Gastroesophageal sphincter (tissue), 4 donors: ENCODE data around the gene FHAD1. TPM values are rescaled to one million over a fixed set of nuclear protein-coding genes. Genes with fewer than 3 reads are reported as not detected.
"Not testable (repeated sequence)": the region's sequence is repeated elsewhere in the genome, so short reads cannot be mapped to it uniquely, and the experiment has no call there.

ENCODE experiments used
- ATAC-seq: fragments of 150-250 bp; one replicate; pipeline ENCODE4 v1.9.1; 2016; ENCODE audit warnings: mild to moderate bottlenecking, moderate library complexity
- H3K27ac ChIP-seq, 4 donors: fragments of 200-600 bp; sonication (generic) in 3 of 4; 1 replicate in 3 of 4; 2 replicates in 1 of 4; pipeline ENCODE4 v1.5.1; 2016 to 2019
- H3K27me3 ChIP-seq: fragments of 200-600 bp; sonication (generic); one replicate; pipeline ENCODE4 v1.5.1; 2019
- H3K36me3 ChIP-seq, 2 donors: fragments of 200-600 bp; sonication (generic); one replicate each; pipeline ENCODE4 v1.5.1; 2019; ENCODE audit warnings: control low read depth in 1 of 2
- H3K4me1 ChIP-seq, 3 donors: fragments of 200-600 bp; sonication (generic); 1 replicate in 2 of 3; 2 replicates in 1 of 3; pipeline ENCODE4 v1.5.1; 2016 to 2019; ENCODE audit warnings: control low read depth in 2 of 3
- H3K4me3 ChIP-seq, 2 donors: fragments of 200-600 bp; sonication (generic); one replicate each; pipeline ENCODE4 v1.5.1; 2019; ENCODE audit warnings: mild to moderate bottlenecking in 1 of 2, moderate library complexity in 1 of 2
- H3K9me3 ChIP-seq, 3 donors: fragments of 200-600 bp; sonication (generic); one replicate each; pipeline ENCODE4 v1.5.1; 2017 to 2019; ENCODE audit warnings: control low read depth in 2 of 3
- EP300 ChIP-seq: sonication (generic); formaldehyde crosslinking; IDR thresholded peaks from one replicate; pipeline ENCODE4 v1.6.1; 2017; ENCODE audit warnings: antibody characterized with exemption, mild to moderate bottlenecking
- POLR2A ChIP-seq, 2 donors: fragments of 450-650 bp; IDR thresholded peaks; one replicate each; pipeline ENCODE4 v1.6.1; 2017; ENCODE audit warnings: antibody characterized with exemption in 2 of 2, mild to moderate bottlenecking in 2 of 2, moderate library complexity in 1 of 2
- POLR2AphosphoS5 ChIP-seq: sonication (generic); formaldehyde crosslinking; IDR thresholded peaks from one replicate; pipeline ENCODE4 v1.6.1; 2017; ENCODE audit warnings: antibody characterized with exemption
- WGBS, 2 donors: methylation state at CpG; one replicate each; pipeline ENCODE4 v1.1.5; 2018; ENCODE audit warnings: low coverage in 1 of 2; 5-methylcytosine and 5-hydroxymethylcytosine counted together
- total RNA-seq, 4 donors: library from RNA; depleted of rRNA; stranded (reverse); fragments of >200 nt; gene quantifications; one replicate each; pipeline ENCODE4 v1.1.0, GENCODE V29; 2016
- TF ChIP-seq, protein P1 (sequence below), 4 experiments: fragments of 200-600 bp in 2 of 4; fragments of 450-650 bp in 2 of 4; sonication (generic) in 1 of 4; IDR thresholded peaks; one replicate each; pipeline ENCODE4 v1.5.1; 2017 to 2019; ENCODE audit warnings: antibody characterized with exemption in 4 of 4, mild to moderate bottlenecking in 2 of 4, moderate library complexity in 2 of 4

FHAD1 gene
- total RNA-seq, 4 donors from 2014 or later, result 1.1 TPM; not detected in 3

DNA sequence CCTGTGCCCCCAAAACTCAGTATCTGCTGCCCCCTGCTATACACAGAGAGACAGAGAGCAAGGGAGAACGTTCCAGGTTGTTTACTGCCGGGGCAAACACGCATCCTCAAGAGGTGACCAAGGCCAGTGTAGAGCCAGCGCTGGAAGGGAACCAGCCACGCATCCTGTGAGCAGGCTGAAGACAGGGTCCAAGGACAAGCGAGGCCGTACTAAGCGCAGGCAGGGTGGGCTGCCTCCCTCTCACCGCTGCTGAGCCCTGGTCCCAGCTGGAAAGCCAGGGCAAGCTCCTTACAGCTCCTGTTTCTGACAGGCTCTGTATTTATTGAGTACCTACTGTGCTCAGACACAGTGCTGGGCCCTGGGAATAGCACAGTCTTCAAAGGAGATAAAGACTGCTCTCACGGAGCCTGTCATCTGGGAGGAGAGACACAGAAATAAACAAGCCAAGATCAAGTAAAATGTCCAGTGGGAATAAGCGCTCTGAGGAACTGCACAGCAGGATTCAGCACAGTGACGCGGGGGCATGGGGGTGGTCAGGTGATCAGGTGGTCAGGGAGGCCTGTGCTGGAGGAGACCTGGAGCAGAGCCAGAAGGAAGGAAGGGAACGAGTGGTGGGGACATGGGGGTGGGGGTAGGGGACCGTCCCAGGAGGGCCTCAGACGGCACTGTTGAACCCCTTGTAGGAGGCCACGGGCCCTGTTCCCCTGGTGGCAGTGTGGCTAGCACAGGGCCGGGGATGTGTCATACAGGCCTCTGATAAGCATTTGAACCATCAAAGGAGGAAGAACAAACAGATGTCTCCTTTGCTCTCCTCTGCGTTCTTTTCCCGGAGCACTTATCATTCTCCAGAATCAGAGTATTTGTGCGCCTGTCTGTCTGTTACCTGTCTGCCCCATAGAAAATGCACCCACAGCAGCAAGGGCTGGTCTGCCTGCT, 124.9 kb downstream of the FHAD1 start:
- 50 to 75% methylated on average over 6 to 11 of the region's 21 CpGs for WGBS, 2 donors

DNA sequence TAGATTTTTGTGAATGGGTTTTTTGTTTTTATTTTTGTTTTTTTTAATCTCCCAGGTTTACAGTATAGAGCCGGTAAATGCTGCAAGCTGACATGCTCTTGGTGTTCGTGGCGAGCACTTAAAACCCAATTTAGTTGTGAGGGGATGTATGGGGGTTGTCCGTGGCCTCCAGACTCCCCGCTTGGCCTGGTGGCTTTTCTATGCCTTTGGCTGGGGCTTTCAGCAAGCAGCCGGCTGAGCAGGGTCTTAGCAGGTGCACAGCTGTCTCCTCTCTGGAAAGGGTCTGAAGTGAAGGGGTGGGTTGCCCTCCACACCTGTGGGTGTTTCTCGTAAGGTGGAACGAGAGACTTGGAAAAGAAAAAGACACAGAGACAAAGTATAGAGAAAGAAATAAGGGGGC, 131.7 kb downstream of the FHAD1 start:
- Histone ChIP-seq H3K4me3 (no peak overlapping the region), H3K9me3 (no peaks in the 10 kb centered on the region), H3K27ac (no peak overlapping the region), H3K4me1 (no peaks in the 10 kb centered on the region), H3K36me3 (no peaks in the 10 kb centered on the region), H3K27me3 (no peaks in the 10 kb centered on the region)
- WGBS, 2 donors, result 96% methylated on average over 5 of the region's 8 CpGs; no CpG with 5 or more reads in 1 of the 2 donors
- TF ChIP-seq POLR2A (IDR thresholded peaks at IDR 0.05) (no peak), POLR2AphosphoS5 (no peak), EP300 (no peak)
- TF ChIP-seq, protein P1, sequence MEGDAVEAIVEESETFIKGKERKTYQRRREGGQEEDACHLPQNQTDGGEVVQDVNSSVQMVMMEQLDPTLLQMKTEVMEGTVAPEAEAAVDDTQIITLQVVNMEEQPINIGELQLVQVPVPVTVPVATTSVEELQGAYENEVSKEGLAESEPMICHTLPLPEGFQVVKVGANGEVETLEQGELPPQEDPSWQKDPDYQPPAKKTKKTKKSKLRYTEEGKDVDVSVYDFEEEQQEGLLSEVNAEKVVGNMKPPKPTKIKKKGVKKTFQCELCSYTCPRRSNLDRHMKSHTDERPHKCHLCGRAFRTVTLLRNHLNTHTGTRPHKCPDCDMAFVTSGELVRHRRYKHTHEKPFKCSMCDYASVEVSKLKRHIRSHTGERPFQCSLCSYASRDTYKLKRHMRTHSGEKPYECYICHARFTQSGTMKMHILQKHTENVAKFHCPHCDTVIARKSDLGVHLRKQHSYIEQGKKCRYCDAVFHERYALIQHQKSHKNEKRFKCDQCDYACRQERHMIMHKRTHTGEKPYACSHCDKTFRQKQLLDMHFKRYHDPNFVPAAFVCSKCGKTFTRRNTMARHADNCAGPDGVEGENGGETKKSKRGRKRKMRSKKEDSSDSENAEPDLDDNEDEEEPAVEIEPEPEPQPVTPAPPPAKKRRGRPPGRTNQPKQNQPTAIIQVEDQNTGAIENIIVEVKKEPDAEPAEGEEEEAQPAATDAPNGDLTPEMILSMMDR (IDR thresholded peaks at IDR 0.05), result no peak
- no peak for ATAC-seq

More for the DNA sequence above, 124.9 kb downstream of the FHAD1 start:
- no peaks in the 10 kb centered on the region for H3K36me3 ChIP-seq
- peak overlapping the region in 3 of 4 donors; percentile 44 to 68 (median 67) for H3K27ac ChIP-seq
- no peak for TF ChIP-seq POLR2AphosphoS5
- TF ChIP-seq, protein P1 (IDR thresholded peaks at IDR 0.05), result no peak
- TF ChIP-seq EP300, result no peak
- TF ChIP-seq POLR2A (IDR thresholded peaks at IDR 0.05), result no peak
- H3K4me1 ChIP-seq, result peaks cover 0 to 23% (median 13%) of the 10 kb centered on the region in 3 donors
- no peaks in the 10 kb centered on the region for H3K27me3 ChIP-seq
- no peaks in the 10 kb centered on the region for H3K9me3 ChIP-seq
- no peak overlapping the region for H3K4me3 ChIP-seq
- ATAC-seq, result no peak

- H3K27ac ChIP-seq, result not testable (repeated sequence)
- 79 to 100% methylated on average over 3 to 5 of the region's 9 CpGs for WGBS, 2 donors
Measured at GRCh38 chr1:15379151-15379550, 132.1 kb downstream of the FHAD1 start.

GRCh38 chr1:15380601-15381508, 133.8 kb downstream of the FHAD1 start:
- Histone ChIP-seq H3K27ac (no peak overlapping the region), H3K36me3 (no peaks in the 10 kb centered on the region), H3K27me3 (no peaks in the 10 kb centered on the region), H3K4me3 (no peak overlapping the region), H3K4me1 (peaks cover 0 to 5% (median 0%) of the 10 kb centered on the region in 3 donors), H3K9me3 (no peaks in the 10 kb centered on the region)
- ATAC-seq, result no peak
- WGBS, 2 donors, result 85 to 93% methylated on average over 17 of the region's 22 CpGs
- no peak for TF ChIP-seq POLR2AphosphoS5
- TF ChIP-seq, protein P1 (IDR thresholded peaks at IDR 0.05), result no peak
- TF ChIP-seq EP300, result no peak
- TF ChIP-seq POLR2A (IDR thresholded peaks at IDR 0.05), result no peak

More at GRCh38 chr1:15379151-15379550, 132.1 kb downstream of the FHAD1 start:
- H3K27me3 ChIP-seq, H3K4me1 ChIP-seq, ATAC-seq, H3K36me3 ChIP-seq, H3K4me3 ChIP-seq, H3K9me3 ChIP-seq: not testable (repeated sequence)

DNA sequence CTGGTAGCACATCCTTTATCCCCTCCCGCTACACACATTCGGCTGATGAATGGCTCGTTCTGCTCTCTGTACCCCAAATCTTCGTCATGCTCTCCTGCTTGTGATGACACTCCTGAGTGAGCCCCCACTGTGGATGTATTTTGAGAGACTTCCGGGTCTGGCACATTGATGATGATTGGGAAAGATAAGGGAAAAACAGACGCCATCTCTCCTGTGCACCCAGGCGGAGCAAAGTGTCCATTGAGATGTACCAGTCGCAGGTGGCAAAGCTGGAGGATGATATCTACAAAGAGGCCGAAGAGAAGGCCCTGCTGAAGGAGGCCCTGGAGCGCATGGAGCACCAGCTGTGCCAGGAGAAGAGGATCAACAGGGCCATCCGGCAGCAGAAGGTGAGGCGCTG, 134.8 kb downstream of the FHAD1 start:
- 88 to 100% methylated on average over 2 to 3 of the region's 12 CpGs for WGBS, 2 donors
- no peak for ATAC-seq
- Histone ChIP-seq H3K27me3 (no peaks in the 10 kb centered on the region), H3K4me1 (peaks cover 0 to 12% (median 0%) of the 10 kb centered on the region in 3 donors), H3K27ac (no peak overlapping the region), H3K4me3 (no peak overlapping the region), H3K36me3 (no peaks in the 10 kb centered on the region), H3K9me3 (no peaks in the 10 kb centered on the region)
- no peak for TF ChIP-seq POLR2AphosphoS5
- no peak for TF ChIP-seq EP300
- TF ChIP-seq, protein P1 (IDR thresholded peaks at IDR 0.05), result no peak
- no peak for TF ChIP-seq POLR2A (IDR thresholded peaks at IDR 0.05)
